ENCODE measurements around the gene CNTNAP4.

DNA sequence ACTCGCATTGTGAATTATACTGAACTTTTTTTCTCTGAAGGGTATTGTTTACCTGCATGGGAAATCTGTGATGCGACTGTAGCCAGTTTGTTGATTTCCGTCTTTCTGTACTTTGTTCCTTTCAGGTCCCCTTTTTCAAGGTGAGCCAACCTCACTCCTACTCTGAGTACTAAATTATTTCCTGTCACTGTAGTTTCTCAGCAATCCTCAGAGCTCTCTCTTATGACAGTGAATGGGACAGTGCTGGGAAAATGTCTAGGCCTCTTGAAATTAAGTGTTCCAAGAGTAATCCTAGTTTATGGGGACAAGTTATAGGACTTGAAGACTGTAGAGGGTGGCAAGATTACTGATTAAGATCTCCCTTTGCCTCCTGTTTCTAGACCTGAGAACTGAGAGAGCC is 167.6 kb downstream of the CNTNAP4 start:
- TF ChIP-seq, protein P1, sequence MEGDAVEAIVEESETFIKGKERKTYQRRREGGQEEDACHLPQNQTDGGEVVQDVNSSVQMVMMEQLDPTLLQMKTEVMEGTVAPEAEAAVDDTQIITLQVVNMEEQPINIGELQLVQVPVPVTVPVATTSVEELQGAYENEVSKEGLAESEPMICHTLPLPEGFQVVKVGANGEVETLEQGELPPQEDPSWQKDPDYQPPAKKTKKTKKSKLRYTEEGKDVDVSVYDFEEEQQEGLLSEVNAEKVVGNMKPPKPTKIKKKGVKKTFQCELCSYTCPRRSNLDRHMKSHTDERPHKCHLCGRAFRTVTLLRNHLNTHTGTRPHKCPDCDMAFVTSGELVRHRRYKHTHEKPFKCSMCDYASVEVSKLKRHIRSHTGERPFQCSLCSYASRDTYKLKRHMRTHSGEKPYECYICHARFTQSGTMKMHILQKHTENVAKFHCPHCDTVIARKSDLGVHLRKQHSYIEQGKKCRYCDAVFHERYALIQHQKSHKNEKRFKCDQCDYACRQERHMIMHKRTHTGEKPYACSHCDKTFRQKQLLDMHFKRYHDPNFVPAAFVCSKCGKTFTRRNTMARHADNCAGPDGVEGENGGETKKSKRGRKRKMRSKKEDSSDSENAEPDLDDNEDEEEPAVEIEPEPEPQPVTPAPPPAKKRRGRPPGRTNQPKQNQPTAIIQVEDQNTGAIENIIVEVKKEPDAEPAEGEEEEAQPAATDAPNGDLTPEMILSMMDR (IDR thresholded peaks at IDR 0.05) = no peak
- no peak for TF ChIP-seq POLR2AphosphoS5 (IDR thresholded peaks at IDR 0.05)

Data from prostate gland (tissue), 2 donors.